NT2/D1 (cell line): ENCODE results near the gene HAUS7.

Experiments
- DNase-seq: peaks from one replicate; pipeline ENCODE4 v3.0.0-alpha.2; 2011; ENCODE audit warnings: low read depth, low spot score
- H3K27me3 ChIP-seq: 2 replicates; pipeline ENCODE4 v1.6.0; 2011; ENCODE audit warnings: mild to moderate bottlenecking; ENCODE audit not compliant: insufficient read length, insufficient read depth
- H3K36me3 ChIP-seq: 2 replicates; pipeline ENCODE4 v1.6.1; 2011; ENCODE audit warnings: mild to moderate bottlenecking, low read length, mixed read lengths; ENCODE audit not compliant: insufficient read depth, insufficient read length
- H3K4me1 ChIP-seq: 2 replicates; pipeline ENCODE4 v1.5.1; 2011; ENCODE audit not compliant: insufficient read depth, insufficient read length
- H3K4me3 ChIP-seq: 2 replicates; pipeline ENCODE4 v1.5.1; 2011; ENCODE audit warnings: low read depth; ENCODE audit not compliant: insufficient read length
- H3K9ac ChIP-seq: 2 replicates; pipeline ENCODE4 v1.6.0; 2011; ENCODE audit warnings: low read depth; ENCODE audit not compliant: insufficient read length
- H3K9me3 ChIP-seq: 2 replicates; pipeline ENCODE4 v1.5.1; 2011; ENCODE audit warnings: mild to moderate bottlenecking, low read length; ENCODE audit not compliant: insufficient read depth
- SUZ12 ChIP-seq: IDR thresholded peaks from 2 replicates; pipeline ENCODE4 v1.6.1; 2011; ENCODE audit not compliant: insufficient read length, insufficient read depth; ENCODE audit errors: extremely low read depth
- YY1 ChIP-seq: IDR thresholded peaks from 2 replicates; pipeline ENCODE4 v1.6.1; 2011; ENCODE audit not compliant: insufficient read length, insufficient read depth
- ZNF274 ChIP-seq: IDR thresholded peaks from 2 replicates; pipeline ENCODE4 v1.6.1; 2011; ENCODE audit warnings: mild to moderate bottlenecking, low read depth, low read length

The HAUS7 gene

DNA sequence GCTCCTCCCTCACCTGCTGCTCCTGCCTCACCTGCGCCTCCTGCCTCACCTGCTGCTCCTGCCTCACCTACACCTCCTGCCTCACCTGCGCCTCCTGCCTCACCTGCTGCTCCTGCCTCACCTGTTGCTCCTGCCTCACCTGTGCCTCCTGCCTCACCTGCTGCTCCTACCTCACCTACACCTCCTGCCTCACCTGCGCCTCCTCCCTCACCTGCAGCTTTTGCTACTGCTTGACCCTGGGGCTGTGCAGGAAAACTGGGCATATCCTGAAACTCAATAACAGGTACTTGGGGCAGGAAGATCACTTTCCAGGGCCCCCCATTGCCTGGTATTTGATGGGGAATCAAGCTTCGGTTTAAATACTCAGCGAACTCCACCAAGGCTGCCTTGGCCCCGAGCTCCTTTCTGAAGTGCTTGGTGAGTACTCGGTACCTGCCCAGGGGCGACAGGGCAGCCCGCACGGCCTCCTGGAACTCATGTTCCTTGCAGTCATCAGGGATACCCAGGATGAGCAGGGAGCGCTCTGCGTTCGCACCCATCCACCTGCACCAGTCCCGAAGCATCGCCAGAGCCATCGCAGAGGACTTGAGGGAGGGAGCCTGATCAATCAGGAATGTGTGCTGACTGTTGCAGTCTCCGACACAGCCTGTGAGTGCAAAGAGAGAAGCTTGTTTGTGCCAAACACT, 72.0 kb downstream of the HAUS7 start:
- TF ChIP-seq SUZ12 (no peak), YY1 (no peak), ZNF274 (no peak)
- H3K9ac ChIP-seq: no peak overlapping the region
- no peak overlapping the region for H3K4me3 ChIP-seq
- no peaks in the 10 kb centered on the region for H3K9me3 ChIP-seq
- H3K4me1 ChIP-seq: no peaks in the 10 kb centered on the region
- H3K27me3 ChIP-seq: no peaks in the 10 kb centered on the region
- no peaks in the 10 kb centered on the region for H3K36me3 ChIP-seq
- no peak for DNase-seq
